Sigmoid colon (tissue), 7 donors: ENCODE results near the gene PDE11A. TPM values are rescaled to one million over a fixed set of nuclear protein-coding genes. Genes with fewer than 3 reads are reported as not detected.

Experiments used
- DNase-seq: peaks from one replicate; pipeline ENCODE4 v3.0.0-alpha.2; 2019
- H3K27ac ChIP-seq, 4 donors: fragments of 200-600 bp; sonication (generic); one replicate each; pipeline ENCODE4 v1.5.1; 2016 to 2019; ENCODE audit warnings: mild to moderate bottlenecking in 1 of 4
- H3K27me3 ChIP-seq, 3 donors: fragments of 200-600 bp; sonication (generic); one replicate each; pipeline ENCODE4 v1.5.1; 2019; ENCODE audit warnings: mild to moderate bottlenecking in 1 of 3
- H3K36me3 ChIP-seq, 4 donors: fragments of 200-600 bp; sonication (generic); one replicate each; pipeline ENCODE4 v1.5.1; 2016 to 2019
- H3K4me1 ChIP-seq, 4 donors: fragments of 200-600 bp; sonication (generic); one replicate each; pipeline ENCODE4 v1.5.1; 2017 to 2019
- H3K4me3 ChIP-seq, 4 donors: fragments of 200-600 bp; sonication (generic); one replicate each; pipeline ENCODE4 v1.5.1; 2017 to 2019; ENCODE audit warnings: mild to moderate bottlenecking in 2 of 4, moderate library complexity in 1 of 4
- H3K9me3 ChIP-seq, 4 donors: fragments of 200-600 bp in 3 of 4; sonication (generic) in 3 of 4; one replicate each; pipeline versions ENCODE4 v1.5.1 to v1.6.1; 2013 to 2019
- EP300 ChIP-seq, 4 donors: sonication (generic); formaldehyde crosslinking; IDR thresholded peaks; one replicate each; pipeline ENCODE4 v1.6.1; 2017; ENCODE audit warnings: antibody characterized with exemption in 4 of 4
- POLR2A ChIP-seq, 2 donors: fragments of 450-650 bp; IDR thresholded peaks; one replicate each; pipeline ENCODE4 v1.6.1; 2016; ENCODE audit warnings: antibody characterized with exemption in 2 of 2, mild to moderate bottlenecking in 2 of 2, moderate library complexity in 2 of 2
- POLR2AphosphoS5 ChIP-seq, 4 donors: sonication (generic); formaldehyde crosslinking; IDR thresholded peaks; one replicate each; pipeline ENCODE4 v1.6.1; 2017; ENCODE audit warnings: antibody characterized with exemption in 4 of 4
- WGBS, 2 donors: extraction: QIAGEN DNeasy Blood & Tissue Kit; methylation state at CpG; one replicate each; pipeline ENCODE4 v1.1.7; 2013; 5-methylcytosine and 5-hydroxymethylcytosine counted together
- intact Hi-C: fragments of 100-400 bp; cut with DNase I; formaldehyde crosslinking; loops from one replicate; pipeline ENCODE4 v1.15.1; 2023
- polyA plus RNA-seq, 3 donors: library from polyadenylated mRNA; stranded (reverse); fragments of 200-250 nt; gene quantifications; one replicate each; pipeline ENCODE4 v1.2.3, GENCODE V29; 2013
- total RNA-seq, 4 donors: library from RNA; depleted of rRNA; stranded (reverse); fragments of >200 nt; gene quantifications; one replicate each; pipeline ENCODE4 v1.1.0, GENCODE V29; 2016
- TF ChIP-seq, protein P1 (sequence below), 4 experiments: fragments of 450-650 bp in 3 of 4; fragments of 200-600 bp in 1 of 4; IDR thresholded peaks; one replicate each; pipeline ENCODE4 v1.5.1; 2016 to 2019; ENCODE audit warnings: antibody characterized with exemption in 4 of 4, mild to moderate bottlenecking in 3 of 4, moderate library complexity in 2 of 4
- donor health status: healthy with polysubstance abuse.
- donor health status: Bipolar disorder and iron deficiency.
- donor health status: healthy.

The PDE11A gene
- total and polyA plus RNA-seq, 7 donors: 0.57 to 16.8 (median 4.3) TPM; not detected in 2

DNA sequence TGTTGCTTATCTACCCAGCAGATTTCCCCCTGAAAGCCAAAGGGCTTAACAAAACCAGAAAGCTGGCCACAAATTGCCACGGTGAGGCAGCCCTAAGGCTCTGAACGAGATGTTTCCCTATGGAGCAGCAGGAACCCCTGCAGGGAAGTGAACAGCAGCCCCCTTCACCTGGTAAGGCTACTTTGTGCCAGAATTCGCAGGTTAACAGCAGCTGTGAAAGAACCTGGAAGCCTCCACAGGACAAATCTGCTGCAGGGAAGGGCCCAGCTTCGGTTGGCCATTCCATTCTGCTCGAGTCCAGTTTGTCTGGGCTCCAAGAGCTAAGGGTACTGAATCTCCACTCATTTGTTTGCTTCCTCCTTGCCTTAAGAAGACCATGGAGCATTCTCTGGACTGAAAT lies 175.3 kb downstream of the PDE11A start:
- intact Hi-C loops: no loop called here
- no peak overlapping the region for H3K27ac ChIP-seq
- H3K4me1 ChIP-seq: peaks cover 0 to 2% (median under 1%) of the 10 kb centered on the region in 4 donors
- no peaks in the 10 kb centered on the region for H3K36me3 ChIP-seq
- H3K27me3 ChIP-seq: no peaks in the 10 kb centered on the region
- no peak overlapping the region for H3K4me3 ChIP-seq
- no peak for DNase-seq
- 85 to 91% methylated on average over 5 of the region's 5 CpGs for WGBS, 2 donors
- no peaks in the 10 kb centered on the region for H3K9me3 ChIP-seq
- TF ChIP-seq, protein P1, sequence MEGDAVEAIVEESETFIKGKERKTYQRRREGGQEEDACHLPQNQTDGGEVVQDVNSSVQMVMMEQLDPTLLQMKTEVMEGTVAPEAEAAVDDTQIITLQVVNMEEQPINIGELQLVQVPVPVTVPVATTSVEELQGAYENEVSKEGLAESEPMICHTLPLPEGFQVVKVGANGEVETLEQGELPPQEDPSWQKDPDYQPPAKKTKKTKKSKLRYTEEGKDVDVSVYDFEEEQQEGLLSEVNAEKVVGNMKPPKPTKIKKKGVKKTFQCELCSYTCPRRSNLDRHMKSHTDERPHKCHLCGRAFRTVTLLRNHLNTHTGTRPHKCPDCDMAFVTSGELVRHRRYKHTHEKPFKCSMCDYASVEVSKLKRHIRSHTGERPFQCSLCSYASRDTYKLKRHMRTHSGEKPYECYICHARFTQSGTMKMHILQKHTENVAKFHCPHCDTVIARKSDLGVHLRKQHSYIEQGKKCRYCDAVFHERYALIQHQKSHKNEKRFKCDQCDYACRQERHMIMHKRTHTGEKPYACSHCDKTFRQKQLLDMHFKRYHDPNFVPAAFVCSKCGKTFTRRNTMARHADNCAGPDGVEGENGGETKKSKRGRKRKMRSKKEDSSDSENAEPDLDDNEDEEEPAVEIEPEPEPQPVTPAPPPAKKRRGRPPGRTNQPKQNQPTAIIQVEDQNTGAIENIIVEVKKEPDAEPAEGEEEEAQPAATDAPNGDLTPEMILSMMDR (IDR thresholded peaks at IDR 0.05): no peak
- TF ChIP-seq EP300 (IDR thresholded peaks at IDR 0.05) (no peak), POLR2A (IDR thresholded peaks at IDR 0.05) (no peak), POLR2AphosphoS5 (IDR thresholded peaks at IDR 0.05) (no peak)

DNA sequence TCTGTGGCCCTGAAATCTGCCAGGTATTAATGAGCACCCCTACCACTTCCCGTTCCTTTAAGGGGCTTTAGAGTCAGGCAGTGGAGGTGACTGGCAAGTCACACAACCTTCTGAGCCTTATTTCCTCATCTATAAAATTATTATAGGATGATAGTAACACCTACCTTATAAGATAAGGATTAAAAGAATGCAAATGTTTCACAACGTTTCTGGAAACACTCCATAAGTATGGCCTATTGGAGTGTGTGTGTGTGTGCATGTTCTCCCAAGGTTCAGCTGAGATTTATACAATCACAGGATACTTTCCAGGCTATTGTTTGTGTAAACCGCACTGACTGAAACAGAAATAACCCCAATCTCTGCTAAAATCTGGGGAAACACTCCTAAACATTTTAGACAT lies 176.0 kb downstream of the PDE11A start:
- no peak overlapping the region for H3K4me3 ChIP-seq
- intact Hi-C loops: no loop called here
- TF ChIP-seq, protein P1 (IDR thresholded peaks at IDR 0.05): no peak
- no peak for TF ChIP-seq POLR2AphosphoS5 (IDR thresholded peaks at IDR 0.05)
- no peak for TF ChIP-seq EP300 (IDR thresholded peaks at IDR 0.05)
- TF ChIP-seq POLR2A (IDR thresholded peaks at IDR 0.05): no peak
- no peak for DNase-seq
- no peak overlapping the region for H3K27ac ChIP-seq
- WGBS, 2 donors: 15 to 50% methylated on average over 3 of the region's 3 CpGs
- no peaks in the 10 kb centered on the region for H3K4me1 ChIP-seq
- no peaks in the 10 kb centered on the region for H3K9me3 ChIP-seq
- no peaks in the 10 kb centered on the region for H3K27me3 ChIP-seq
- no peaks in the 10 kb centered on the region for H3K36me3 ChIP-seq

DNA sequence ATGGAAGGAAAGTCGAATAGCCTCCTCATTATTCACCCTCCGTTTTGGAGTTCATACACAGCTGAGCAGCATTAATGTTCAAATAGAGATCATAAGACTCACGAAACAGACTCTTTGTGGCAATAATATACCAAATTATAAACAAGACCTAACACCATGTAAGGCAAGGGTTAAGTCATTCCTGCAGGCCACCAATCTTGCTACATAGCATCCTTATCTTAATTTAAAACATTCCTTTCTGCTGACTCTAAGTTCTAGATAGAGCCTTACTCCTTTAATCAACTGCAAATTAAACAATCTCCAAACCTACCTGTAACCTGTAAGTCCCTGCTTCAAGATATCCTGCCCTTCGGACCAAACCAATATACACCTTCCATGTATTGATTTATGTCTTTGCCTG lies 178.0 kb downstream of the PDE11A start:
- no peak for DNase-seq
- WGBS, 2 donors: 80 to 85% methylated on average over 4 of the region's 4 CpGs
- TF ChIP-seq, protein P1 (IDR thresholded peaks at IDR 0.05): no peak
- TF ChIP-seq POLR2A (IDR thresholded peaks at IDR 0.05): no peak
- no peak for TF ChIP-seq POLR2AphosphoS5 (IDR thresholded peaks at IDR 0.05)
- no peak for TF ChIP-seq EP300 (IDR thresholded peaks at IDR 0.05)
- H3K27me3 ChIP-seq: no peaks in the 10 kb centered on the region
- intact Hi-C loops: no loop called here
- no peak overlapping the region for H3K4me3 ChIP-seq
- H3K36me3 ChIP-seq: no peaks in the 10 kb centered on the region
- no peaks in the 10 kb centered on the region for H3K4me1 ChIP-seq
- no peaks in the 10 kb centered on the region for H3K9me3 ChIP-seq
- no peak overlapping the region for H3K27ac ChIP-seq

DNA sequence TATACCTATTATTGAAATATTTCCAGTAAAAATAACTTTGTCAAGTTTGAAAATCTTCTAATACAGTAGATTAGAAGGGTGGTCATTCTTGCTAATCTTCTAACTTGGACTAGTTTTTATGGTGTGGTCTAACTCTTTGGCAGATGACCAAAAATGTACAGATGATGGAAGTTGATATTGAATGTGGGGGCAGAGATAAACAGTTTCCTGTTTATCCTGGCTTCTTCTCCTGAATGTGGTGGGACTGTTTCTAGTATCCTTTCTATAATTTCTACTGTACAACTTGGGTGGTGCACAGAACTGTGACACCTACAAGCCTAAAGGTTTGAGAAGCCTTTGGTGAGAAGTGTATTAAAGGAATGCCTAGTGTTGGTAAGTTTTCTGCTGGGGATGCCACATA lies 178.7 kb downstream of the PDE11A start:
- Histone ChIP-seq H3K4me3 (no peak overlapping the region), H3K27me3 (no peaks in the 10 kb centered on the region), H3K36me3 (no peaks in the 10 kb centered on the region), H3K27ac (no peak overlapping the region), H3K9me3 (no peaks in the 10 kb centered on the region), H3K4me1 (no peaks in the 10 kb centered on the region)
- DNase-seq: no peak
- TF ChIP-seq POLR2A (IDR thresholded peaks at IDR 0.05) (no peak), POLR2AphosphoS5 (IDR thresholded peaks at IDR 0.05) (no peak), EP300 (IDR thresholded peaks at IDR 0.05) (no peak)
- TF ChIP-seq, protein P1 (IDR thresholded peaks at IDR 0.05): no peak
- intact Hi-C loops: no loop called here

DNA sequence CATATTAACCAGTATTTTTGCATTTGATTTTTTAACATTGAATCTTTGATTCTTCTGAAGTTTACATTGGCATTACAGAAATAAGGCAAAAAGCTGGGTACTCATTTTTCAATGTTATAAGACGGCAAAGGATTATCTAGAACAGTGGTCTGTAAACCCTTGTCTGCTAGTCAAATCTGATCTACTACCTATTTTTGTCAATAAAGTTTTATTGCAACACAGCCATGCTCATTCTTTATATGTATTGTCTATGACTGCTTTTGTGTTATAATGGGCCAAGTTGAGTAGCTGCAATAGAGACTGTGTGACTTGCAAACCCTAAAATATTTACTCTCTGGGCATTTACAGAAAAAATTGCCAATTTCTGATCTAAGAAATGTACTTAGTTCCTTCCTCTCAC lies 181.0 kb downstream of the PDE11A start:
- H3K36me3 ChIP-seq: no peaks in the 10 kb centered on the region
- H3K27ac ChIP-seq: no peak overlapping the region
- no peaks in the 10 kb centered on the region for H3K27me3 ChIP-seq
- no peaks in the 10 kb centered on the region for H3K9me3 ChIP-seq
- intact Hi-C loops: no loop called here
- no peak overlapping the region for H3K4me3 ChIP-seq
- no peak for DNase-seq
- TF ChIP-seq POLR2A (IDR thresholded peaks at IDR 0.05) (no peak), POLR2AphosphoS5 (IDR thresholded peaks at IDR 0.05) (no peak), EP300 (IDR thresholded peaks at IDR 0.05) (no peak)
- TF ChIP-seq, protein P1 (IDR thresholded peaks at IDR 0.05): no peak
- H3K4me1 ChIP-seq: peaks cover 0 to 7% (median 6%) of the 10 kb centered on the region in 4 donors
- 85 to 91% methylated on average over 1 of the region's 1 CpG for WGBS, 2 donors
